Cardiac muscle cell (in vitro differentiated cells and primary cell): Measurements from ENCODE around the gene EXOSC7. TPM values are rescaled to one million over a fixed set of nuclear protein-coding genes. Genes with fewer than 3 reads are reported as not detected.

Experiments
- DNase-seq, 2 donors: peaks; one replicate each; pipeline versions ENCODE4 v3.0.0 to v3.0.0-alpha.2; 2010 to 2017; ENCODE audit warnings: low read depth in 1 of 2, low spot score in 1 of 2
- H3K27ac ChIP-seq: fragments of 200-600 bp; sonication (generic); 2 replicates; pipeline ENCODE4 v1.5.1; 2016
- H3K27me3 ChIP-seq: fragments of 200-600 bp; sonication (generic); 2 replicates; pipeline ENCODE4 v1.6.0; 2016; ENCODE audit warnings: control low read depth
- H3K36me3 ChIP-seq: fragments of 200-600 bp; sonication (generic); 2 replicates; pipeline ENCODE4 v1.5.1; 2016; ENCODE audit warnings: control low read depth
- H3K4me1 ChIP-seq: fragments of 200-600 bp; sonication (generic); 2 replicates; pipeline ENCODE4 v1.8.1; 2017; ENCODE audit warnings: low read depth, mild to moderate bottlenecking, mixed run types
- H3K4me3 ChIP-seq: fragments of 200-600 bp; sonication (generic); 2 replicates; pipeline ENCODE4 v1.5.1; 2016; ENCODE audit warnings: mild to moderate bottlenecking
- H3K9me3 ChIP-seq: fragments of 200-600 bp; sonication (generic); 2 replicates; pipeline ENCODE4 v1.5.1; 2017; ENCODE audit warnings: low read depth, mild to moderate bottlenecking, control low read depth
- polyA plus RNA-seq: library from polyadenylated mRNA; unstranded; fragments of >200 nt; fragmentation: Nextera tagmentation; extraction: Ambion mirVana; gene quantifications from 2 replicates; pipeline ENCODE4 v1.2.1, GENCODE V29; 2016
- total RNA-seq: library from RNA; depleted of rRNA; stranded (reverse); fragments of >200 nt; gene quantifications from 2 replicates; pipeline ENCODE4 v1.2.3, GENCODE V29; 2016
- TF ChIP-seq, protein P1 (sequence below): IDR thresholded peaks from 2 replicates; pipeline ENCODE4 v1.5.1; 2012; ENCODE audit warnings: low read depth, mild to moderate bottlenecking, low read length

Gene EXOSC7
- total and polyA plus RNA-seq, 2 experiments from 2014 or later: 61.1 to 66.9 TPM

- H3K36me3 ChIP-seq: peaks cover 14% of the 10 kb centered on the region
- H3K9me3 ChIP-seq: no peaks in the 10 kb centered on the region
- no peak overlapping the region for H3K27ac ChIP-seq
- TF ChIP-seq, protein P1, sequence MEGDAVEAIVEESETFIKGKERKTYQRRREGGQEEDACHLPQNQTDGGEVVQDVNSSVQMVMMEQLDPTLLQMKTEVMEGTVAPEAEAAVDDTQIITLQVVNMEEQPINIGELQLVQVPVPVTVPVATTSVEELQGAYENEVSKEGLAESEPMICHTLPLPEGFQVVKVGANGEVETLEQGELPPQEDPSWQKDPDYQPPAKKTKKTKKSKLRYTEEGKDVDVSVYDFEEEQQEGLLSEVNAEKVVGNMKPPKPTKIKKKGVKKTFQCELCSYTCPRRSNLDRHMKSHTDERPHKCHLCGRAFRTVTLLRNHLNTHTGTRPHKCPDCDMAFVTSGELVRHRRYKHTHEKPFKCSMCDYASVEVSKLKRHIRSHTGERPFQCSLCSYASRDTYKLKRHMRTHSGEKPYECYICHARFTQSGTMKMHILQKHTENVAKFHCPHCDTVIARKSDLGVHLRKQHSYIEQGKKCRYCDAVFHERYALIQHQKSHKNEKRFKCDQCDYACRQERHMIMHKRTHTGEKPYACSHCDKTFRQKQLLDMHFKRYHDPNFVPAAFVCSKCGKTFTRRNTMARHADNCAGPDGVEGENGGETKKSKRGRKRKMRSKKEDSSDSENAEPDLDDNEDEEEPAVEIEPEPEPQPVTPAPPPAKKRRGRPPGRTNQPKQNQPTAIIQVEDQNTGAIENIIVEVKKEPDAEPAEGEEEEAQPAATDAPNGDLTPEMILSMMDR: peak; percentile 81
- no peaks in the 10 kb centered on the region for H3K4me1 ChIP-seq
- H3K27me3 ChIP-seq: no peaks in the 10 kb centered on the region
- peak; percentile 38 to 43 for DNase-seq
- H3K4me3 ChIP-seq: no peak overlapping the region
These were observed 16.8 kb downstream of the EXOSC7 start for GRCh38 chr3:44992555-44993470.

DNA sequence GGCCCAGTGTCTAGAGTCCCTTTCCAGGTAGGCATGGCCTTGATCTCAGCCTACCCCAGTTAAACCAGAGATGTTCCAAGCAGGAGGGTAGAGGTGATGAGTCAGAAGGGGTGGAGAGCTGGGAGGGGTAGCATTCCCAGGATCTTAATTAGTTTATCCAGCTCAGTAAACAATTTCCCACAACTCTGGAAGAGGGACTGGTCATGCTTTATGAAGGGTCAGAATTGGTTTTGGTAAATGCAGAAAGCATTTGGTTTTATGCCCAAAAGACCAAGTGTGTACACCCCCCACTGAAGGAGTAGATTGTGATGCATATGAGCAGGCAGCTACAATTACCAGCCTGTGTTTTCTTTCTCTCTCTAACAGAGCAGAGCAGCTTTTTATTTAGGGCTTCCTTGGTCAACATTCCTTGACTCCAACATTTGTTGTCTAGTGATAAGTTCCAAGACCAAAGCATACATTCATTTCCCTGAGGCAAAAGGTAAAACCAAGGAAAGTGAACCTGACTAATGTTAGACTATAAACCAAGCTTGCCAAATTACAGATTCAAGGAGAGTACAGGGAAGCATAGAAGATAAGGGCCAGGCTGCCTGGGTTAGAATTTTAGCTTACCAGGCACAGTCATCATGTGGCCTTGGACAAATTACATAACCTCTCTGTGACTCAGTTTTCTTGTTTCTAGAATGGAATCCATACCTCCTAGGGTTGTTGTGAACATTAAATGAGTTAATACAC lies 17.6 kb downstream of the EXOSC7 start:
- Histone ChIP-seq H3K27ac (no peak overlapping the region), H3K9me3 (no peaks in the 10 kb centered on the region), H3K4me3 (no peak overlapping the region), H3K4me1 (no peaks in the 10 kb centered on the region), H3K27me3 (no peaks in the 10 kb centered on the region), H3K36me3 (peaks cover 17% of the 10 kb centered on the region)
- DNase-seq: peak in 1 of 2 donors; percentile 47
- TF ChIP-seq, protein P1: no peak

GRCh38 chr3:44995142-44995770 lies 19.2 kb downstream of the EXOSC7 start:
- DNase-seq: peak in 1 of 2 donors; percentile 77
- H3K27ac ChIP-seq: no peak overlapping the region
- TF ChIP-seq, protein P1: no peak
- no peak overlapping the region for H3K4me3 ChIP-seq
- no peaks in the 10 kb centered on the region for H3K9me3 ChIP-seq
- peaks cover 23% of the 10 kb centered on the region for H3K36me3 ChIP-seq
- no peaks in the 10 kb centered on the region for H3K27me3 ChIP-seq
- H3K4me1 ChIP-seq: no peaks in the 10 kb centered on the region

DNA sequence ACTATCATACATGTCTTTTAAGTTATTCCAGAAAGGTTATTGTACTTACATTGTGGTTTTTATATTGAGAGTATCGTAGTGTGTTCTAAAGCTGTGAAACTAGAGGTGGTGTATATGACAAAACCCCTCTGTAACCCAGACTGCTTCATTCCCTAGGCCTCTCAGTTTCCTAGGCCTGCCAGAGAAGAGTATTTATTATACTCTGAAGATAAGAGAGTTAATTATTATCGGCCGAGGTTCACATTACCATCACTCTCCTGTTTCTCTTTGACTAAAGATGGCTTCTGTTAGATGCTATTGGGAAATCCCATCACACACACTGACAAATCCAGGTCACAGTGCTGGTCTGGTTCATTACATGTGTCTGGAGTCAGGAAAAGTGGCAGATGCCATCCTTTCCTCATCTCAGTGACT lies 20.5 kb downstream of the EXOSC7 start:
- H3K9me3 ChIP-seq: no peaks in the 10 kb centered on the region
- no peaks in the 10 kb centered on the region for H3K4me1 ChIP-seq
- TF ChIP-seq, protein P1: no peak
- no peak for DNase-seq
- H3K36me3 ChIP-seq: peaks cover 31% of the 10 kb centered on the region
- no peak overlapping the region for H3K27ac ChIP-seq
- no peak overlapping the region for H3K4me3 ChIP-seq
- H3K27me3 ChIP-seq: no peaks in the 10 kb centered on the region

GRCh38 chr3:44999782-45000181 lies 23.7 kb downstream of the EXOSC7 start:
- Histone ChIP-seq H3K4me3 (no peak overlapping the region), H3K27me3 (no peaks in the 10 kb centered on the region), H3K27ac (no peak overlapping the region), H3K4me1 (no peaks in the 10 kb centered on the region), H3K36me3 (peaks cover 40% of the 10 kb centered on the region), H3K9me3 (no peaks in the 10 kb centered on the region)
- DNase-seq: no peak
- TF ChIP-seq, protein P1: no peak
